Natural killer cell (primary cell): Measurements from ENCODE around the gene DCDC2B. TPM values are rescaled to one million over a fixed set of nuclear protein-coding genes. Genes with fewer than 3 reads are reported as not detected.

Source experiments
- ATAC-seq, 3 donors: fragments of 150-1000 bp in 2 of 3; fragments of 200-7000 bp in 1 of 3; cut with Tn5 transposase; 1 replicate in 1 of 3; 2 replicates in 2 of 3; pipeline ENCODE4 v1.10.0; 2021; ENCODE audit warnings: mild to moderate bottlenecking in 2 of 3, moderate library complexity in 2 of 3
- DNase-seq, 2 donors: peaks; one replicate each; pipeline versions ENCODE4 v3.0.0 to v3.0.0-alpha.2; 2013 to 2021; ENCODE audit warnings: mixed read lengths in 1 of 2
- H3K27ac ChIP-seq: one replicate; pipeline ENCODE4 v1.5.1; 2013; ENCODE audit warnings: mild to moderate bottlenecking, low read length
- H3K27me3 ChIP-seq: one replicate; pipeline ENCODE4 v1.6.1; 2013; ENCODE audit warnings: low read length; ENCODE audit not compliant: control insufficient read depth, insufficient read depth
- H3K36me3 ChIP-seq: one replicate; pipeline ENCODE4 v1.6.1; 2013; ENCODE audit warnings: low read length; ENCODE audit not compliant: control insufficient read depth, insufficient read depth
- H3K4me1 ChIP-seq: one replicate; pipeline ENCODE4 v1.6.1; 2013; ENCODE audit warnings: low read length; ENCODE audit not compliant: control insufficient read depth, insufficient read depth
- H3K4me3 ChIP-seq: one replicate; pipeline ENCODE4 v1.5.1; 2013; ENCODE audit warnings: low read length
- H3K9me3 ChIP-seq: one replicate; pipeline ENCODE4 v1.6.1; 2013; ENCODE audit warnings: low read length; ENCODE audit not compliant: control insufficient read depth, insufficient read depth
- H3K27ac Mint-ChIP-seq, 2 donors: one replicate each; pipeline ENCODE4 v1.8.0; 2022; ENCODE audit warnings: mild to moderate bottlenecking in 2 of 2, mixed read lengths in 2 of 2, moderate library complexity in 1 of 2
- H3K27me3 Mint-ChIP-seq, 2 donors: one replicate each; pipeline ENCODE4 v1.8.0; 2022; ENCODE audit warnings: low read depth in 2 of 2, mixed read lengths in 2 of 2
- H3K36me3 Mint-ChIP-seq: one replicate; pipeline ENCODE4 v1.8.0; 2022; ENCODE audit warnings: mixed read lengths
- H3K4me1 Mint-ChIP-seq, 2 donors: one replicate each; pipeline ENCODE4 v1.8.0; 2022; ENCODE audit warnings: mixed read lengths in 2 of 2
- H3K4me3 Mint-ChIP-seq: one replicate; pipeline ENCODE4 v1.8.0; 2022; ENCODE audit warnings: mild to moderate bottlenecking, moderate library complexity, mixed read lengths
- H3K9me3 Mint-ChIP-seq, 2 donors: one replicate each; pipeline ENCODE4 v1.8.0; 2022; ENCODE audit warnings: mixed read lengths in 2 of 2
- CTCF ChIP-seq: fragments of 200-600 bp; IDR thresholded peaks from one replicate; pipeline ENCODE4 v1.8.0; 2022; ENCODE audit warnings: antibody characterized with exemption
- WGBS: methylation state at CpG from one replicate; pipeline ENCODE4 v1.1.7; 2013; ENCODE audit warnings: missing lambda C conversion rate; ENCODE audit not compliant: insufficient coverage; 5-methylcytosine and 5-hydroxymethylcytosine counted together
- intact Hi-C: fragments of 100-400 bp; cut with micrococcal nuclease; formaldehyde crosslinking; loops from one replicate; pipeline ENCODE4 v1.14.2; 2022
- total RNA-seq, 4 donors: library from RNA; stranded (reverse); fragments of 120-200 nt in 1 of 4; gene quantifications; one replicate each; pipeline versions ENCODE4 v1.2.3 to v1.2.4, GENCODE V29; 2013 to 2022

The DCDC2B gene
- total RNA-seq, 3 donors from 2014 or later (not counting 1 experiment from before 2014, with no cell fraction given) = not detected

GRCh38 chr1:32195972-32196823, 12.7 kb upstream of the DCDC2B start:
- ATAC-seq = no peak
- Mint-ChIP-seq H3K4me1 (peaks cover 32 to 46% of the 10 kb centered on the region in 2 donors), H3K9me3 (no peaks in the 10 kb centered on the region), H3K4me3 (peak overlapping the region; percentile 49), H3K27me3 (no peaks in the 10 kb centered on the region), H3K36me3 (peaks cover 25% of the 10 kb centered on the region), H3K27ac (peak overlapping the region; percentile 53 to 79)
- Histone ChIP-seq H3K27me3 (no peaks in the 10 kb centered on the region), H3K9me3 (no peaks in the 10 kb centered on the region), H3K36me3 (peaks cover 54% of the 10 kb centered on the region), H3K27ac (no peak overlapping the region), H3K4me1 (peaks cover 50% of the 10 kb centered on the region), H3K4me3 (no peak overlapping the region)
- intact Hi-C loops = no loop called here
- no peak for TF ChIP-seq CTCF
- peak in 1 of 2 donors; percentile 57 for DNase-seq

- peaks cover 40 to 50% of the 10 kb centered on the region in 2 donors for H3K4me1 Mint-ChIP-seq
- peaks cover 18% of the 10 kb centered on the region for H3K36me3 Mint-ChIP-seq
- Histone ChIP-seq H3K4me3 (no peak overlapping the region), H3K27ac (no peak overlapping the region), H3K9me3 (no peaks in the 10 kb centered on the region), H3K36me3 (peaks cover 45% of the 10 kb centered on the region), H3K4me1 (peaks cover 59% of the 10 kb centered on the region), H3K27me3 (no peaks in the 10 kb centered on the region)
- ATAC-seq (no peak), DNase-seq (no peak)
- no peak overlapping the region for H3K4me3 Mint-ChIP-seq
- no peak for TF ChIP-seq CTCF
- intact Hi-C loops = no loop called here
- no peaks in the 10 kb centered on the region for H3K9me3 Mint-ChIP-seq
- peak overlapping the region; percentile 53 to 79 for H3K27ac Mint-ChIP-seq
- no peaks in the 10 kb centered on the region for H3K27me3 Mint-ChIP-seq
- WGBS = 100% methylated on average over 1 of the region's 1 CpG
Measured at GRCh38 chr1:32197074-32197473, 11.8 kb upstream of the DCDC2B start.

- Mint-ChIP-seq H3K4me3 (no peak overlapping the region), H3K4me1 (peaks cover 47 to 56% of the 10 kb centered on the region in 2 donors), H3K27me3 (no peaks in the 10 kb centered on the region), H3K9me3 (no peaks in the 10 kb centered on the region), H3K27ac (peak overlapping the region; percentile 53 to 79), H3K36me3 (peaks cover 12% of the 10 kb centered on the region)
- Histone ChIP-seq H3K36me3 (peaks cover 38% of the 10 kb centered on the region), H3K4me3 (no peak overlapping the region), H3K27me3 (no peaks in the 10 kb centered on the region), H3K4me1 (peaks cover 67% of the 10 kb centered on the region), H3K9me3 (no peaks in the 10 kb centered on the region), H3K27ac (no peak overlapping the region)
- TF ChIP-seq CTCF = no peak
- DNase-seq (no peak), ATAC-seq (no peak)
- intact Hi-C loops = no loop called here
- 98% methylated on average over 5 of the region's 6 CpGs for WGBS
Measured at GRCh38 chr1:32197837-32198236, 11.1 kb upstream of the DCDC2B start.
